Measurements from ENCODE around the gene HEATR3.

Gene HEATR3

GRCh38 chr16:50146479-50147435, 81.0 kb downstream of the HEATR3 start:
- DNase-seq = peak in 1 of 10 donors; percentile 30
- intact Hi-C loops (cut with DNase I) = no loop called here

DNA sequence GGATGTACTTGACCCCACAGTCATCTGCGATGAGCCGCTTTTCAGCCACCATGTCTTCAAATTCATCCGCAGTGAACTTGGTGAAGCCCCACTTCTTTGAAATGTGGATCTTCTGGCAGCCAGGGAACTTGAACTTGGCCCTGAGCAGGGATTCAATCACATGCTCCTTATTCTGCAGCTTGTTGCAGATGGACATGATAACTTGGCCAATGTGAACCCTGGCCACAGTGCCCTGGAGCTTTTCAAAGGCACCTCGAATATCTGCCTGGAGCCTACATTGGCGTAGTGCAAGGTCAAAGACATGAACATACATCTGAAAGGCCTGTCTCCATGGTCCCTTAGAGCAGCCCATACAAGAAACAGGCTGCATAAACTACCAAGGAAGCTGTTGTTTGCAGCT, 85.6 kb downstream of the HEATR3 start:
- DNase-seq = peak in 1 of 10 donors; percentile 12
- intact Hi-C loops (cut with DNase I) = loop anchor here (1.0 to 5.0 kb wide), 2 partner anchors 81 to 216 kb away; partner anchors contain the start of gene BRD7

DNA sequence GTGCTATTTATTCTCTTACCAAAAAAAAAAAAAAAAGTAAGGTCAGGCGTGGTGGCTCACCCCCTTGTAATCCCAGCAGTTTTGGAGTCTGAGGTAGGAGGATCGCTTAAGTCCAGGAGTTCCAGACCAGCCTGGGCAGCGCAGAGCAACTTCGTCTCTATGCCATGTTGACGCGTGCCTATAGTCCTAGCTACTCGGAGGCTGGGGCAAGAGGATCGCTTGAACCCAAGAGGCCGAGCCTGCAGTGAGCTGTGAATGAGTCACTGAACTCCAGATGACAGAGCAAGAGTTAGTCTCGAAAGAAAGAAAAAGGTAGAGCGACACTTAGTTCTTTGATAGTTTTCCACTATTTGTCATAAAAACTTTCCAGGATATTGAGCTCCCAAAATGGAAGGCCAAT, 86.0 kb downstream of the HEATR3 start:
- DNase-seq = peak in 1 of 10 donors; percentile 57
- intact Hi-C loops (cut with DNase I) = loop anchor here (1.0 to 5.0 kb wide), 4 partner anchors 81 to 216 kb away; partner anchors contain the start of genes BRD7 and CNEP1R1

GRCh38 chr16:50152351-50152806, 86.6 kb downstream of the HEATR3 start:
- DNase-seq = peak in 9 of 10 donors; percentile 14 to 88 (median 30)
- intact Hi-C loops (cut with DNase I) = loop anchor here (2.0 to 5.0 kb wide), 3 partner anchors 86 to 215 kb away; partner anchors contain the start of genes BRD7 and CNEP1R1

- peak; percentile 77 to 98 (median 84) for DNase-seq
- intact Hi-C loops (cut with DNase I) = loop anchor here (2.0 to 5.0 kb wide), 3 partner anchors 86 to 214 kb away; partner anchors contain the start of genes BRD7 and CNEP1R1
Observed at GRCh38 chr16:50152807-50153595, 87.2 kb downstream of the HEATR3 start, which contains the start of gene TENT4B. Gene TENT4B, plus strand, starts transcription at chr16:50153306. Its CDS starts 316 bp downstream, at chr16:50153622.

GRCh38 chr16:50153596-50154419, 88.0 kb downstream of the HEATR3 start:
- intact Hi-C loops (cut with DNase I) = loop anchor here (2.0 to 5.0 kb wide), 4 partner anchors 57 to 213 kb away; partner anchors contain the start of genes BRD7 and CNEP1R1
- DNase-seq = peak in 9 of 10 donors; percentile 8 to 84 (median 26)

- intact Hi-C loops (cut with DNase I) = loop anchor here (2.0 to 5.0 kb wide), 2 partner anchors 56 to 213 kb away; partner anchors contain the start of gene BRD7
- DNase-seq = peak in 3 of 10 donors; percentile 13 to 56 (median 38)
Observed at GRCh38 chr16:50154420-50154950, 88.7 kb downstream of the HEATR3 start.

DNA sequence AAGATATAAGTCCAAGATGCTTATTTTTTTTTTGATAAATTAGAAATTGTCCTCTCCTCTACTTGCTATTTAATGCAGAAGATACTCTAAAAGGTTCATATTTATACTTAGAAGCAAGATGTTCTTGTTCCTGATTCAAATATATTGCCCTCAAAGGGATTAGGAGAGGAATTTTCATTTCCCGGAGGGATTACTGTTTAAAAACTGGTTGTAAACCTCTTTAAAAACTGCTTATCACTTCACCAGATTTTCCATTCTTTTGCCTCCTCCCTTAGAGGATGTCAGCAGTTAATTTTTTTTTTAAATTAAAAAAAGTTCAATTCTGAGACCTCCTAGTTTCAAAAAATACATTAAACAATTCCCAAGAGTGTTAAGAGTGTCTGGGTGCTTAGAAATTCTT, 90.2 kb downstream of the HEATR3 start:
- intact Hi-C loops (cut with DNase I) = loop anchor here (2.0 kb wide), 1 partner anchor 55 kb away; no protein-coding TSS in a partner anchor
- no peak for DNase-seq
